ENCODE results near the gene PPP4R4. TPM values are rescaled to one million over a fixed set of nuclear protein-coding genes. Genes with fewer than 3 reads are reported as not detected.

The PPP4R4 gene
- total RNA-seq, 1 experiment from 2014 or later, result 3.9 TPM

DNA sequence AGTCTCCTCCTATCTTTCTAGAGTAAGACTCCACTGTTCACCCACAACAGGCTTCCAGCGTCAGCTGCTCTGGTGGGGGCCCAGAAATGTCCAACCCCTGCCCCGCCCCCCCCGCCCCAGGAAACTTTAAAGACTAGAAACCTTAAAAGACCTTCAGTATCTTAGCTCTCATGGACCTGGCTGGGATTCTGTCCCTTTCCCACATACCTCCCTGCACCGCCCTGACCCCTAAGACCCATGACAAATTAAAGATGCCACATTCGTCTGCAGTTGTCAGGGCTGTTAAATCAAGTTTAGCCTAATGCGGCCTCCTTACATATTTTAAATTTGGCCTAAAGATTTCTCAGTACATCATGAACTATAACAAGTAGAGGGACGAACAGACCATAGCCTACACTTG lies 129.0 kb downstream of the PPP4R4 start:
- no peak overlapping the region for H3K14ac ChIP-seq (ENCODE audit: insufficient read depth, low read length)
- no peak overlapping the region for H3K4me2 ChIP-seq (ENCODE audit: insufficient read depth, insufficient read length, low read length)
- H3K79me1 ChIP-seq (ENCODE audit: insufficient read depth, low read depth, low read length, poor library complexity, severe bottlenecking), result no peaks in the 10 kb centered on the region
- no peak overlapping the region for H3K27ac ChIP-seq (ENCODE audit: insufficient read length, low read depth, low read length)
- no peak overlapping the region for H2BK20ac ChIP-seq (ENCODE audit: low read depth, low read length, poor library complexity, severe bottlenecking)
- no peak overlapping the region for H3K4me3 Mint-ChIP-seq
- H3T11ph ChIP-seq (ENCODE audit: low read length), result no peak overlapping the region
- H3K4ac ChIP-seq (ENCODE audit: low read depth, low read length), result no peak overlapping the region
- no peak overlapping the region for H4K91ac ChIP-seq (ENCODE audit: insufficient read length, low read depth, low read length)
- H3K27me3 ChIP-seq (ENCODE audit: insufficient read depth, low read length), result no peaks in the 10 kb centered on the region
- DNase-seq, result no peak
- H4K5ac ChIP-seq (ENCODE audit: insufficient read length, low read depth, low read length), result no peak overlapping the region
- no peak overlapping the region for H2BK120ac ChIP-seq (ENCODE audit: low read depth, low read length, poor library complexity, severe bottlenecking)
- peaks cover 8% of the 10 kb centered on the region for H3K27me3 Mint-ChIP-seq (ENCODE audit: low read depth)
- H2BK5ac ChIP-seq (ENCODE audit: insufficient read length, low read length), result no peak overlapping the region
- H3K9ac ChIP-seq (ENCODE audit: extremely low read depth, insufficient read length, low read length), result no peak overlapping the region
- no peak overlapping the region for H2BK12ac ChIP-seq (ENCODE audit: insufficient read length, low read depth, low read length)
- H3K56ac ChIP-seq (ENCODE audit: insufficient read length, low read depth, low read length), result no peak overlapping the region
- H3K18ac ChIP-seq (ENCODE audit: insufficient read length, low read depth, low read length), result no peak overlapping the region
- H3K4me1 ChIP-seq (ENCODE audit: insufficient read depth, low read length), result no peaks in the 10 kb centered on the region
- H3K4me1 Mint-ChIP-seq, result peaks cover 6 to 11% of the 10 kb centered on the region in 2 experiments; a peak in 3 of 4 replicates
- no peaks in the 10 kb centered on the region for H3K23me2 ChIP-seq (ENCODE audit: insufficient read length, low read depth, low read length, poor library complexity, severe bottlenecking)
- no peak for TF ChIP-seq CTCF (conservative IDR thresholded peaks at IDR 0.05)
- no CpG with 5 or more reads among the region's 7 CpGs for WGBS (ENCODE audit: extremely low coverage, insufficient read length, low lambda C conversion rate)
- no peaks in the 10 kb centered on the region for H3K9me3 ChIP-seq (ENCODE audit: control insufficient read depth, low read depth, low read length)
- no peak overlapping the region for H3K27ac Mint-ChIP-seq
- no peak overlapping the region for H2AFZ ChIP-seq (ENCODE audit: low read length)
- H3K9me3 Mint-ChIP-seq, result peaks cover 10 to 17% of the 10 kb centered on the region in 2 experiments
- no peak overlapping the region for H4K8ac ChIP-seq (replicated peaks; ENCODE audit: insufficient read length, low read depth, low read length)
- H4K20me1 ChIP-seq (ENCODE audit: control insufficient read depth, insufficient read depth, insufficient read length), result no peaks in the 10 kb centered on the region
- peaks cover 3 to 7% (median 3%) of the 10 kb centered on the region in 3 experiments; a peak in 4 of 7 replicates for H3K36me3 Mint-ChIP-seq (ENCODE audit: insufficient read depth in 1 of 3, low read depth in 3 of 3)
- no peaks in the 10 kb centered on the region for H3K79me2 ChIP-seq (ENCODE audit: insufficient read depth, low read length)
- H3K23ac ChIP-seq (ENCODE audit: insufficient read length, low read depth, low read length), result no peak overlapping the region
- H2AK5ac ChIP-seq (ENCODE audit: insufficient read length, low read length), result no peak overlapping the region
- no peak overlapping the region for H2BK15ac ChIP-seq (ENCODE audit: low read depth, low read length)
